Measurements from ENCODE around the gene COPZ1.
"Not testable (repeated sequence)": the region's sequence is repeated elsewhere in the genome, so short reads cannot be mapped to it uniquely, and the experiment has no call there.

Gene COPZ1

GRCh38 chr12:54337280-54337842, 12.4 kb downstream of the COPZ1 start:
- DNase-seq (ENCODE audit: low spot score), result no peak

DNA sequence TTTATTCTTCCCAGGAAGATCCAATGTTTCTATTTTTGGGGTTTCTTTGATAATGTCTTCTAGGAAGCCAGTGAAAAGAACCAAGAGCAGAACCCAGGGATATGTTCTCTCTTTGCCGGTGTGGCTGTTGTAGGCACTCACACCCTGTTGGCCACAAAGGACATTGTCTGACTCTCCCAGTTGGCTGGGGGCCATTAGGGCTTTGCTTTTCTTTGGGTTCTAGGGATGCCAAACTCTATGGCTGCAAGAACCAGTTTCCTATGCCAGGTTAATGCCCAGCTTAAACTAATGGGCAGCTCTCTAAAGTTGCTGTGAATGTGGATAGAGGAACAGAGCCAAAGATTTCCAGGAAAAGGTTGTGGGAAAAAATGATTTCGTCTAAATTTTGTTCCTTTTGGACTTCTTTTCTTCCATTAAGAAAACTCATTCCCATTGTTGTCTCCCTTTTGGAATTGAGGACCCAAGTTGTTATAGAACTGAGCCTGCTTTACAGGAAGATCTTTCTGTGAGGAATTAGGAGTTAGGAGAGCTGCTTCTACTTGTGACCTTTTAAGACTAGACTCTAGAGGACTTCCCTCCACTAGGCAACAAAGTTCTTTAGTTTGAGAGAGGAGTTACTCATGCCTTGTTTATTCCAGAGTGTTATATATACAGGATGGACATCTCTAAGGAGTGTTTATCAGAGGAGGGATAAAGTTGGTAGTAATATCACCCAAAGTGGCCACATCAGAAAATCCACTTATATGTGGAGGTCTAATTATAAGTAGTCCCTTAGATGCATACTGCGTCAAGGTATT, 13.1 kb downstream of the COPZ1 start:
- no peak for DNase-seq (ENCODE audit: low spot score)

DNA sequence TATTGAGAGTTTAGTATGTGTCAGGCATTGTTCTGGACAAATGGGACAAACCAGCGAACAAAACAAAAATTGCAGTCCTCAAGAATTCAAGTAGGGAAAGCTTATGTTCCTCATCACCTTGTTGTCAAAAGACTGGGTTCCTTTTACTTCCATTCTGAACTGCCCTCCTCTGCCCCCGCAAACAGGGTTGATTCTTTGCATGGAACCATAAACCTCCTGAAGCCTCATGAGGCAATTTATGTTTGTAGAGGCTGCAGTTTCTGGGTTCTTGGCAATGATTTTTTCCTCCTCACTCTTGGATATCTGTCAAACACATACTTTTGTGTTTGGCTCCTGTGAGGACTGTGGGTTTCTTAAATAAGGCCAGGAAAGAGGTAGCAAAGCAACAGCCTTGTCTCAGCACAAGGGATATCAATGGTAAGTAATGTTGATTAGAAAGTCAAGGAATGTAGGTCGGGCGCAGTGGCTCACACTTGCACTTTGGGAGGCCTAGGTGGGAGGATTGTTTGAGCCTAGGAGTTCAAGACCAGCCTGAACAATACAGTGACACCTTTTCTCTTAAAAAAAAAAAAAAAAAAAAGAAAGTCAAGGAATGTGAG, 13.9 kb downstream of the COPZ1 start:
- DNase-seq (ENCODE audit: low spot score), result no peak

DNA sequence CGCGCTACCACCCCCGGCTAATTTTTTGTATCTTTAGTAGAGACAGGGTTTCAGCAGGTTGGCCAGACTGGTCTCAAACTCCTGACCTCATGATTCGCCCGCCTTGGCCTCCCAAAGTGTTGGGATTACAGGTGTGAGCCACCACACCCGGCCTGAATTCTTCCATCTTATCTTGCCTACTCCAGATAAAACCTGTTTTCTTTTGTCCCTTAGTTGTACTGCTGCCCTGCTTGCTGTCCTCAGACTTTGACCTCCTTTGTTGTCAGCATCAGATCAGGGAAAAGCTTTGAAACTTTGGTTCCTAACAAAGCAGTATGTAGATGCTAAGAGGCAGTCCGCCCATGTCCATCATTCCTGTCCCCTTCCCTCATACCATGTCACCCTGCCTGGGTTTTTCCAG, 15.9 kb downstream of the COPZ1 start:
- no peak for DNase-seq (ENCODE audit: low spot score)

- no peak for DNase-seq (ENCODE audit: low spot score)
These were observed 16.7 kb downstream of the COPZ1 start for GRCh38 chr12:54341378-54342300.

- no peak for DNase-seq (ENCODE audit: low spot score)
These were observed 24.1 kb downstream of the COPZ1 start for GRCh38 chr12:54349036-54349435.

DNA sequence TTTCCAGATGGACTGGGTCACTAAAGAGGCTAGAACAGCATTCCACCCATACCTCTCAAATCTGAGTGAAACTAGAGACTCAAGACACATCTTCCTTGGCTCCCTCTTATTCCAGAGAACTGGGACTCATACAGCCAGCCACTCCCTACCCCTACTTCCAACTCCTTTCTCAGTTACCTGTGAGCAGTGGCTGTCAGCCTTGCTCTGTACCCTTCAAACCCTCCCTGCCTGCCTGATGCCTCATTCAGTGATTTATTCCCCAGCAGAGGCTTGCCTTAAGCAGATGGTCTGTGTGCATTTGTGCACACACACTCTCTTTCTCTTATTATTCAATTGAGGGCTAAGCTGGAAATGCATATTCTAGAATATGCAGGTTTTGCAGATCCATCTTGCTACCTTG, 24.7 kb downstream of the COPZ1 start:
- DNase-seq (ENCODE audit: low spot score), result no peak

GRCh38 chr12:54350743-54351142, 25.8 kb downstream of the COPZ1 start:
- DNase-seq (ENCODE audit: low spot score), result no peak

DNA sequence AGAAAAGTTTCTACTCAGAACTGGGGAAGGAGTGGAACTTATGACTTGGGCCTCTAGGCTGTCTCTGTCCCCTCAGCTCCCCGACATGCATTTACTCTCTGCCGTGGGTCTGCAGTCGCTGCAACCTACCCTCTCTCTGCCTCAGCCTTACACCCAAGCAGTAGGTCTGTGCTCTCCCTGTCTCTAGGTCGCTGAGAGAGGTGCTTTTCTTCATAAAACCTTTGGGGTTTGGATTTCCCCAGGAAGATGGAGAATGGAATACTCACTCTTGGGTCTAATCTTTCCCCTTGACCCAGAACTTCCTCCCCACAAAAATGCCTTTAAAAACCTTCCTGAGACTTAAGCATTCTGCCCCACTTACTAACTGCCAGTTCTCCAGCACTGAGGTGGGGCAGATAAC, 26.4 kb downstream of the COPZ1 start:
- no peak for DNase-seq (ENCODE audit: low spot score)

DNA sequence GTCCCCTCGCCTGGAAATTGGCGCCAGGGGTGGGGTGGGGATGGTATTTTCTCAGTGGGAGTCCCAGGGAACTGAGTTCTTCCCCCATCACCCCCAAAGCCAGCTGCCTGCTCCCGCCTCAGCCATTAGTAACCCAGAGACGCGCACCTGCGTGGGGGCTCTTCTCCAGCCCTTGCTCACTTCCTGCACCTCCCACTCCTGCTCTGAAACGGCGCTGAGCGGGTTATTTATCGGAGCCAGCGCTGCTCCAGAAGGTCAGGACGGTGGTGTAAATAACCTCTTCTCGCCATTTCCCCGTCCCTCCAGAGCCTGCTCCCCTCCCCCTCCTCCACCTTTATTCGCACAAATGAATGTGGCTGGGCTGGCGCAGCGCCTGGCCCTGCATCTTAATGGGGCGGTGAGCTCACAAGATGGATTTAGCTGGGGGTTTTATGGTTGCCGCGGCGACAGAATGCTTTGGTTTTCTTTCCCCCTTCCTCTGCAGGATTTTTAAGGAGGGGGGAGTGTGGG, 27.1 kb downstream of the COPZ1 start:
- DNase-seq (ENCODE audit: low spot score), result no peak

DNA sequence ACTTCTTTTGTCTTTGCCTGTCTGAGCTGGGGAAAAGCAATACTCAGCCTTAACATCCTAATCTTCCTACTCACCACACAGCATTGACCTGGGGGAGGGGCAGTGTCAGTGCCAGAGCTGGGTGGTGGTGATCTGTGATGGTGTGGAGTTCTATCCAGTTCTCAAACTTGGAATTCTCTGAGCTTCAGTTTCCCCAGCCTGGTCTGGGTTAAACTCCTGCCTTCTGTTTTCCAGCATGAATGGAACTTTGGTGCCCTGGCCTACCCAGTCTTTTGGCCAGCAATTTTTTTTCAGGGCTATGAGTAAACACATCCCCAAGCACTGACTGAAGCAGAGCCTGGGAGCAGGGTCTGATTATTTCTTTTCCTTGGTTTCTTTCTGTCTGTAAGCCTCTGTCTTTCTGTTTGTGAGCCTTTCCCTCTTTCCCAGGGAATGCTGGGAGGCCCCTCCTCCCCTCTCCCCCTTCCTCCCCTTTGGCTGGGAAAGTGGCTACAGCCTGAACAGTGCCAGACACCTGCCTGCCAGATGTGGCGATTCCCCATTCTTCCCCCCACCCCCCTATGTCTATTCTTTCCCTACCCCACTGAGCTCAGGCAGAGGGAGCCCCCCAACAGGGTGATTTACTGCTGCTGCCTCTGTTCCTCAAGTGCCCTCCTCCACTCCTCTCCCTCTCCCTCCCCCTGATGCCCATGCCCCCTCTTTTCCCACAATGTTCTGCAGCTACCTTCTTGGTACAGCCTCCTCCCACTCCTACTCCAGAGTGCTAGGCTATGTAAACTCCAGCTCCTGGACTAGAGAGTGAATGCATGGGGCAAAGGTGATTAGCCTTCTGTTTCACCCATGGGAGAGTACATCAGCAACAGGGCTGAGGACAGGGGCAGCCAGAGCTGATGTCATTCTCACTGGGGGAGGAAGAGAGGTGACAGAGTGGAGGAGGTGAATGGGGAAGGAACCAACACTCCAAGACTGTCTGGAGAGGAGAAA, 28.3 kb downstream of the COPZ1 start:
- no peak for DNase-seq (ENCODE audit: low spot score)

DNA sequence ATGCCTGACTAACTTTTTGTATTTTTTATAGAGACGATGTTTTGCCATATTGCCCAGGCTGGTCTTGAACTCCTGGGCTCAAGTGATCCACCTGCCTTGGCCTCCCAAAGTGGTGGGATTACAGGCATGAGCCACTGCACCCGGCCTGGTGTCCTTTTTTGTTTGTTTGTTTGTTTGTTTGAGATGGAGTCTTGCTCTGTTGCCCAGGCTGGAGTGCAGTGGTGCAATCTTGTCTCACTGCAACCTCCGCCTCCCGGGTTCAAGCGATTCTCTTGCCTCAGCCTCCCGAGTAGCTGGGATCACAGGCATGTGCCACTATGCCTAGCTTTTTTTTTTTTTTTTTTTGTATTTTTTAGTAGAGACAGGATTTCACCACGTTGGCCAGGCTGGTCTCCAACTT, 29.3 kb downstream of the COPZ1 start:
- DNase-seq (ENCODE audit: low spot score), result not testable (repeated sequence)

DNA sequence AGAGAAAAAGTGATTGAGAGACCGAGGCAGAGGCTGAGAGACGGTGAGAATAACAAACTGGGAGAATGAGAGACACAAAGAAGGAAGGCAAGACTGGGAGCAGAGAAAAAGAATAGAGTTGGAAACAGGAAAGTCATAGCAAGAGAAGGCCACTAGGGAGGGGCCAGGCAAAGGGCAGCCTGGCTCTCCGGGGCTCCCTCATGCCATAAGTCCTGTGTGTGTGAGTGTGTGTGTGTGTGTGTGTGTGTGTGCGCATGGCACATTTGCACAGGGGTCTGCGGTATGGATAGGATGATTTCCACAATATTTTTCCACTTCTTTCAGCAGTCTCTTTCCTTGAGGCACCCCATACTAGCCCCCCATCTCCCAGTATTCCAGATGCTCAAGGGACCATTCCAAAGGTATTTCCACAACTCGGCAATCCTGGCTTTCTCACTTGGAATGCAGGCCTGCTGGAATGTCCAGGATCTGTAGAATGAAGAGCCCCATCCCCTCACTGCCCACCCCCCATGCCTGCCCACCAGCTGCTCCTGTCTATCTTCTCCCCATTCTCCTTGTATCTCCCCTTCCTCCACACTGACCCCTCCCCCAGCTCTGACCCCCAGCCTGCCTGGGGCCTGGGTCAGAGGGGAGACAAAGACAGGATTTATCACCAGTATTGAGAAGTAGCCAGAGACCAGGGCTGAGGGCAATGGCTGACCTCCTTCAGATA, 30.3 kb downstream of the COPZ1 start:
- no peak for DNase-seq (ENCODE audit: low spot score)

GRCh38 chr12:54356228-54356627, 31.3 kb downstream of the COPZ1 start:
- DNase-seq (ENCODE audit: low spot score), result no peak

DNA sequence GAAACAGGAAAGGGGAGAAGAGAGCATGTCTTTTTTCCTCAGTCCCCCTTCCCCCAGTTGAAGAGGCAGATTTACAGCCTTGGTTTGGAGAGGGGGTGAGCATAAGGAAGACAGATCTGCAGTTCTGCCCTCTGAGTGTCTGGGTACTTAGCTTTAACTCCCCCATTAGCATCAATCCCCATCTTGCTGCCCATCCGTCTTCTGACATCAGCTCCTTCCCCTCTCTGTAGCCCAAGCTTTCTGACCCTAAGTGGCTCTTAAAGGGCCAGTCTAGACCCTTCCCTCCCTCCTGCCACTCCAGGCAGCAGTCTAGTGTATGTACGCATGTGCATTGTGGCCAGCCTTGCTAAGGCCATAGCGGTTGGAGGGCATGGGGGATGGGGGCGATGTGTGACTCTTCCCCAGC, 32.0 kb downstream of the COPZ1 start:
- DNase-seq (ENCODE audit: low spot score), result no peak

DNA sequence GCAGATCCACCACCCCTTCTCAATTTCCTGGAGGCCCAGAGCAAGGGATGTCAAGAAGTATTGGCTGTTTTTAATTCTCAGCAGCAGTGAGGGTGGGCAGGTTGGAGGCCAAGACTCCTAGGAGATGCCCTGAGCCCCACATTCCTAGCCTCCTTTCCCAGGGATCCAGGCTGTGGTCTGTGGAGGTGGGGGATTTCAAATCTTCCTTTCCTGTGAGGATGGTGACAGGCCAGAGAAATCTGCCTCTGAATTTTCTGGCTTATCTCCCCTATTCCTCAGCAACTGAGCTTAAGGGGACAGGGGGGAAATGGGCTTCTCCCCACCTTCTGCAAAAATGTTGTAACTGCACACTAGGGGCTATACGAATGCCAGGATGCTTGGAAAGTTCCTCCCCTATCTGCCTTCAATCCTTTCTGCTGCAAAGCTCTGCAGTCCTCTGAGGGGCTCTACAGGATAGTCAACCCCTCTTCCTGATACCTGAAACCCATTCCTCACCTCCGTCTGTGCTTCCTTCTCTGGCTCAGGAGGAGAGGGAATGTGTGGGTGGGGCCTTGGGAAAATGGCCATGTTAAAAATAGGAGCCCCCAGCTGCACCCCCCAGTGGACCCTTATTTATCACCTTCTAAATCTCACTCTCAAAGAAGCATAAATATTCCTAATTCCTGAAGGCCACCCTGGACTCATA, 32.7 kb downstream of the COPZ1 start:
- DNase-seq (ENCODE audit: low spot score), result no peak

DNA sequence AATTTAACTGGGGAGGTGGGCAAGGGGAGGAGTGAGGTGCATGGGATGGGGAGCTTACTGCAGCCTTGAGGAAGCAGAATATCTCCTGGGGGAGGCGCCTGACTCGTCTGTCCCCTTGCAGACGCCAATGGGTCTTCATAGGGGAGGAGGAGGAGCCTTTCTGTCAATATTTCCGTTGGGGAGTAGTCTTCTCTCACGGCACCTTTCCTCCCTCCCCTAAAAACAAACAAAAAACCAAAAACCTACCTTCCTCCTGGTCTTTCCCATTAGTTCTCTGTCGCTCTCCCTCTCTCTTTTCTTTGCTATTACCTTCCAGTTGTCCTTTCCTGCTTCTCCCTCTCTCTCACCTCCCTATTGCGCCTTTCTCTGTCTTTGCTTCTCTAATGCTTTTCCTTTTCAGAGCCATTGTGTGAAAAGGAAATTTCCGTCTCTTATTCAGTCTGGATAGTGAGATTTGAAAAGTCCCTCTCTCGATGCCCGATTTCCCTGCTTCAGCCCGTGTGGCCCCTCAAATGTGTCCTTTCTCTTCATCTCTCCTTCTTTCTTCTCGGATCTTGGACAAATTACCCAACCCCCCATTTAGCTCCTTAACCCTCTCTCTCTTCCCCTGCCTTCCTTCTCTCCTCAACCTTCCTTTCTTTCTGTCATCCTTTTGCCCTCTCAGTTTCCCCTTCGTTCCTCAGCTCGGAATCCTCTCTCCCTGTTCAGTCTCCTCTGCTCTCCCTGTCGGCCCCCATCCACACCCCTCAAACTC, 33.4 kb downstream of the COPZ1 start:
- DNase-seq (ENCODE audit: low spot score), result no peak

DNA sequence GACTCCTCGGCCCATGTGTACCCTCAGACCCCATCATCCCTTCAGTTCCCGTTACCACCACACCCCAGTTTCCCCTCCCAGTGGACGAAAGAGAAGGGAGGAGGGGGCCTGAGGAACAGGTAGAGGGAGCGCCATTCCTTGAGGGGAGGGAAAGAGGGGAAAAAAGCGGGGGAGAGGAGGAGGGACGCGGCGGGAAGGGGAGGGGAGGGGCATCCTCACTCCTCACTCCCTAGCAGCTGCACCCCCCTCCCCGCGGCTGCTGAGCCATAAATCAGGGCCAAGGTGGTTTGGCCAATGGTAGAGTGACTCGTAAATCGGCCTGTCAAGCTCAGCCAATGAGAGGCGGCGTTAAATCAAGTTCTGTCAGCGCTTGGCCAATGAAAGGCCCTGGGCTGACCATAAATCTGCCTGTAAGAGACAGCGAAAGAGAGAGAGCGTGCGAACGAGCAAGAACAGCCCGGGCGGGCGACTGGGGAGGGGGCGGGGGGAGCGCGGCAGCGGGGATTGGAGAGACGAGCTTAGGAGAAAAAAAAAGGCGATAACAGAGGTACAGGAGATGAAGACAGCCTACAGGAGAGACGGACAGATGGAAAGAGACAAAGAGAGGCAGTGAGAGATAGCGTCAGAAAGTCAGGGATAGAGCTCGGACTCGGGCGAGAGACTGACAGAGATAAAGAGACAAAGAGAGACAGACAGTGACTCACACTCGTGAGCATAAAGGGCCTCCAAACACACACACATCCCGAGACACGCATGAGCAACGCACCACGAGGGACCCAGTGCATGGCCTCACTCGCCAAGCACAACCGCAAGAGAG, 34.2 kb downstream of the COPZ1 start:
- peak; percentile 94 for DNase-seq (ENCODE audit: low spot score)

Measured in HuH-7.5 (cell line).